Brain microvascular endothelial cell (primary cell): ENCODE data around the gene DMGDH.

ENCODE experiments used
- DNase-seq: peaks from one replicate; pipeline ENCODE4 v3.0.0-alpha.2; 2020
- H3K27ac ChIP-seq: fragments of 250-450 bp; sonication (Bioruptor Pico); 2 replicates; pipeline ENCODE4 v1.5.1; 2020; ENCODE audit warnings: mild to moderate bottlenecking, moderate library complexity
- H3K27me3 ChIP-seq: fragments of 250-450 bp; sonication (Bioruptor Pico); replicated peaks from 2 replicates; pipeline ENCODE4 v1.5.1; 2020; ENCODE audit warnings: mild to moderate bottlenecking
- H3K36me3 ChIP-seq: fragments of 250-450 bp; sonication (Bioruptor Pico); replicated peaks from 2 replicates; pipeline ENCODE4 v1.5.1; 2020; ENCODE audit warnings: mild to moderate bottlenecking
- H3K4me3 ChIP-seq: 2 replicates; pipeline ENCODE4 v1.5.1; 2011; ENCODE audit warnings: low read depth, mild to moderate bottlenecking, control low read depth, low read length, moderate library complexity
- in situ Hi-C: cut with HindIII; loops from 2 replicates; pipeline ENCODE4 v1.10.0; 2017; ENCODE audit warnings: low sequenced_read_pairs, low pct_ligation_motif_present
- TF ChIP-seq, protein P1 (sequence below): IDR thresholded peaks from 2 replicates; pipeline ENCODE4 v1.5.1; 2011; ENCODE audit warnings: low read depth, mild to moderate bottlenecking, moderate library complexity, low read length, control low read depth, inconsistent platforms; ENCODE audit errors: missing control alignments

Gene DMGDH

DNA sequence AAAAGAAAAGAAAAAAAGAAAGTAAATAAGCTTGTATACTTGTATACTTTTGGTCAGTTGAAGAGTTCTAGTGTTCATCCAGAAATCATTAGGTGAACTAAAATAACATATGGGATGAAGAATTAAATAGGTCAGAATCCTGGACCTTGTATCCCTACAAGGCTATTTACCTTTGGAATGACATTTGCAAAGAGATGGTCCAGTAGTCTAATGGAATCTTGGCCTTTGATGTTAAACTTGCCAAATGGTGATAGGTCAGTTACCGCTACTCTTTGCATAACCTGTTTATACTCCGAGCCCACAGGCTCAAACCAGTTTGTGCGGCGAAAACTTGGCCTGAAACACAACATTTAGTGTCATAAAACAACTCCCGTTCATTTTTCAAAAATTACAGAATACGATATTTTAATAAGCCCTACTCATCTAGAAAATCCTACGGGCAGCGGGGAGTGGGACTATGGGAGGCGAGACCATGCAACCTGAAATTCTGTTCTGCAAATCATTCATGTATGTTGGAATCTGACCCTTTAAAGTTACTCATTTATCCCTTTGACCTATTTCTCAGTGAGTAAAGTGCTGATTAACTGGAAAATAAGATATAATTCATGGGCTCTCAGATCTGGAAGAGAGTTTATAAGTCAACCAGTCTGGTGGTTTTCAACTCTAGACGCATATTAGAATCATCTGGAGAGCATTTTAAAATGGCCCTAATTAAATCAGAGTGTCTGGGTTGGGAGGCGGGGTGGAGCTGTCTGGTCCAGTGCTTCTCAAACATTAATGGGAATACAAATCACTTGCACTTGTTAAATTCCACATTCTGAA lies 38.6 kb downstream of the DMGDH start:
- TF ChIP-seq, protein P1, sequence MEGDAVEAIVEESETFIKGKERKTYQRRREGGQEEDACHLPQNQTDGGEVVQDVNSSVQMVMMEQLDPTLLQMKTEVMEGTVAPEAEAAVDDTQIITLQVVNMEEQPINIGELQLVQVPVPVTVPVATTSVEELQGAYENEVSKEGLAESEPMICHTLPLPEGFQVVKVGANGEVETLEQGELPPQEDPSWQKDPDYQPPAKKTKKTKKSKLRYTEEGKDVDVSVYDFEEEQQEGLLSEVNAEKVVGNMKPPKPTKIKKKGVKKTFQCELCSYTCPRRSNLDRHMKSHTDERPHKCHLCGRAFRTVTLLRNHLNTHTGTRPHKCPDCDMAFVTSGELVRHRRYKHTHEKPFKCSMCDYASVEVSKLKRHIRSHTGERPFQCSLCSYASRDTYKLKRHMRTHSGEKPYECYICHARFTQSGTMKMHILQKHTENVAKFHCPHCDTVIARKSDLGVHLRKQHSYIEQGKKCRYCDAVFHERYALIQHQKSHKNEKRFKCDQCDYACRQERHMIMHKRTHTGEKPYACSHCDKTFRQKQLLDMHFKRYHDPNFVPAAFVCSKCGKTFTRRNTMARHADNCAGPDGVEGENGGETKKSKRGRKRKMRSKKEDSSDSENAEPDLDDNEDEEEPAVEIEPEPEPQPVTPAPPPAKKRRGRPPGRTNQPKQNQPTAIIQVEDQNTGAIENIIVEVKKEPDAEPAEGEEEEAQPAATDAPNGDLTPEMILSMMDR: no peak
- no peaks in the 10 kb centered on the region for H3K27me3 ChIP-seq
- no peaks in the 10 kb centered on the region for H3K36me3 ChIP-seq
- no peak overlapping the region for H3K4me3 ChIP-seq
- H3K27ac ChIP-seq: no peak overlapping the region
- in situ Hi-C loops: no loop called here
- DNase-seq: no peak

DNA sequence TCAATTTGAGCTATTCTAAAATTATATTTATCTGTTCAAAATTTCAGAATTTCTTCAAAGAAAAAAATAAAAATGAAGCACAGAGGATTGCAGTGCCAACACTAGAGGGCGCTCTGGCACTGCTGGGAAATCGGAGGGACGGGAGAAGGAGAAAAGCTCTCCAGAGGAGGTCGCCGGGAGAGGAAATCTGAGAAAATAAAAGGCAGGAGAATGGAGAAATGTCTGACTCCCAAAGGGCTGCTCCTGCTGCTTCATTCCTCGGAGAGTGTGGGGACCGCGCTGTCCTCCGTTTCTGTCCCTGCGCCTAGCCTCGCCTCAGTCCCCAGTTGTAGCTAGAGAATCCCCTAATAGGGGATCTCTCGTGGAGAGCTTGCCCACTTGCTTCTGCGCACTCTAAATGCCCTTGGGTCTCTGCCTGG lies 44.4 kb downstream of the DMGDH start:
- no peaks in the 10 kb centered on the region for H3K27me3 ChIP-seq
- no peak overlapping the region for H3K27ac ChIP-seq
- in situ Hi-C loops: no loop called here
- peak; percentile 36 for DNase-seq
- TF ChIP-seq, protein P1: peak; percentile 94
- peak overlapping the region; percentile 43 for H3K4me3 ChIP-seq
- no peaks in the 10 kb centered on the region for H3K36me3 ChIP-seq

DNA sequence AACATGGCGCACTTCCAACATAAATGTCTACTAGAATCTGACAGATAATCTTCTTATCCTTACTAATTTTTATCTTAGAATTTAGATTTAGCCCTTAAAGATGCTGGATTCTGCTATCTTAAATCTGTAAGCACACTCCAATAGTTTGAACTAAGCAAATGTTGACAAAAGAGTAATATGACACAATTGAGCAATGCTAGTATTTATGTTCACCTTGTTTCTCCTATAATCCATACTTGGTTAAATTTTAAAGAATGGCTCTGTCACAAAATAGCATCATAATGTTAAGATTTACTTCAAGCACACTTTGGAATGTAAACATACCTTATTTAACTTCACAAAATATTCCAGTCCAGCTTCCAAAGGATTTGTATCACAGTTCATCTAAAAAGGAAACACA lies 45.5 kb downstream of the DMGDH start:
- H3K27ac ChIP-seq: no peak overlapping the region
- DNase-seq: no peak
- H3K36me3 ChIP-seq: no peaks in the 10 kb centered on the region
- in situ Hi-C loops: no loop called here
- TF ChIP-seq, protein P1: no peak
- H3K4me3 ChIP-seq: no peak overlapping the region
- no peaks in the 10 kb centered on the region for H3K27me3 ChIP-seq

DNA sequence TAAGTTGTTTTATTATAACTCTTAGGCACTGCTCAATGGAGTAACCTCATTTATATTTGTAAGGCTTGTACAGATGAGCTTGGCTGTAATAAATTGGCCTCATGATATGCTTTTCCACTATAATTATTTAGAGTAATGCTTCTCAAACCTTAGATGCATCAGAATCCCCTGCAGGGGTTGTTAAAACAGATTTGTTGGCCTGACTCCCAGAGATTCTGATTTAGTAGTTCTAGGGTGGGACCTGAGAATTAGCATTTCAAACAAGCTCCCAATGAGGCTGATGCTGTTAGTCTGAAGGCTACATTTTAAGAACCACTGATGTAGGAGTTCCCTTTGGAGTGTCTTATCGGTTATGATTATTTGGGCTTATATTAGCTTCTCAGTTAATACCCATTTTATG lies 46.1 kb downstream of the DMGDH start:
- Histone ChIP-seq H3K36me3 (no peaks in the 10 kb centered on the region), H3K27ac (no peak overlapping the region), H3K4me3 (no peak overlapping the region), H3K27me3 (no peaks in the 10 kb centered on the region)
- TF ChIP-seq, protein P1: no peak
- DNase-seq: no peak
- in situ Hi-C loops: no loop called here

DNA sequence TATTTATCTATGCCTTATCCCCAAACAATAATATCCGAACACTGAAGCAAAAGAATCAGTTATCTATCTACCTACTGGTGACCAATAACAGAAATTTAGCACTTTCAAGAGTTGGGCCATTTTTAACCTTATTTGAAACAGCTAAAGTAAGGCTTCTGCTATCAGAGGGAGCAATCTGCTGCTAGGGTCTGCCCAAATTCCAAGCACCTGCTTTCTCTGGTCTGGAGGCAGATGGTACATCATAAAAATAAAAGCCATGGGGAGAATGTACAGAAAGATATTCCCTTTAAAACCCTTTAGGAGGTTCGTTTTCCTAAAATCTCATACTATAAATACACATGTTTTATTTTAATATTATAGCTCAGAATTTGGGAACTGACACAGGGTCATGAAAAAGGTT lies 46.7 kb downstream of the DMGDH start:
- TF ChIP-seq, protein P1: no peak
- Histone ChIP-seq H3K4me3 (no peak overlapping the region), H3K36me3 (no peaks in the 10 kb centered on the region), H3K27ac (no peak overlapping the region), H3K27me3 (no peaks in the 10 kb centered on the region)
- no peak for DNase-seq
- in situ Hi-C loops: no loop called here

DNA sequence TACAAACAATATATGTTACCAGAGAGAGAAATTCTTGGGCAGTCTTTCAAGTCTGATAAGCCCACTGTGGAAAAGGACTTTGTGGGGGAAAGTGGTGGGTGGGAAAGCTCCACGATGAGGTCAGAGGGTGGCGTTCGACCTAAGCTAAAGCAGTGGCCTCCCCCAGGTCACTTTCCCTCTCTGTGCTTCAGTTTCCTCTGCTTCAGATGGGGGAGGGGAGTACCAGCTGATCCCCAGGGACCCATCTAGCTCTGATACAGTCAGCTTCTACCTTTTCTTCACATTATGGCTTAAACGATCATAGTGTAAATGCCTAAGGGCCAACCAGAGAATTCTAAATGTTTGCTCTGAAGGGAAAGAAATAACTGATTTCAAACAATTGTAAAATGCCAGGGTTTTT lies 47.7 kb downstream of the DMGDH start:
- H3K4me3 ChIP-seq: no peak overlapping the region
- no peak overlapping the region for H3K27ac ChIP-seq
- TF ChIP-seq, protein P1: no peak
- no peaks in the 10 kb centered on the region for H3K27me3 ChIP-seq
- H3K36me3 ChIP-seq: no peaks in the 10 kb centered on the region
- in situ Hi-C loops: no loop called here
- DNase-seq: no peak
